Measurements from ENCODE around the gene PGLYRP2. TPM values are rescaled to one million over a fixed set of nuclear protein-coding genes. Genes with fewer than 3 reads are reported as not detected.

The PGLYRP2 gene
- total and polyA plus RNA-seq, 4 experiments from 2014 or later = 0.19 to 0.91 (median 0.42) TPM

- Mint-ChIP-seq H3K4me3 (peak overlapping the region in 6 of 8 donors; percentile 7 to 94 (median 62)), H3K27ac (peak overlapping the region in 2 of 7 donors; percentile 46 to 86), H3K4me1 (peaks cover 26 to 48% (median 33%) of the 10 kb centered on the region in 4 donors), H3K36me3 (peaks cover 12 to 26% of the 10 kb centered on the region in 2 donors), H3K27me3 (no peaks in the 10 kb centered on the region), H3K9me3 (peaks cover 0 to 3% (median 0%) of the 10 kb centered on the region in 8 donors)
- CTCF ChIA-PET (ENCODE audit: partially characterized antibody) = interaction anchor here (3.0 to 4.7 kb wide), 2 partner anchors 11 to 126 kb away, joined by 12 to 32 read pairs; partner anchors contain the start of gene AKAP8L
- no peaks in the 10 kb centered on the region for H3K9me3 ChIP-seq (ENCODE audit: control insufficient read depth in 1 of 2, low read length in 2 of 2)
- POLR2A ChIA-PET (ENCODE audit: partially characterized antibody) = interaction anchor here (0.8 to 2.2 kb wide), 6 partner anchors 11 to 126 kb away, joined by 3 to 14 read pairs (median 4); partner anchors contain the start of genes AKAP8L and RASAL3
- no peaks in the 10 kb centered on the region for H3K27me3 ChIP-seq (ENCODE audit: insufficient read depth, low read length)
- H3K36me3 ChIP-seq (ENCODE audit: insufficient read depth, low read length) = peaks cover 19% of the 10 kb centered on the region
- no peak overlapping the region for H3K4me3 ChIP-seq (ENCODE audit: low read length in 2 of 2)
- intact Hi-C loops (cut with micrococcal nuclease) = no loop called here
- H3K4me1 ChIP-seq (ENCODE audit: insufficient read depth, low read length) = peaks cover 31% of the 10 kb centered on the region
- H3K27ac ChIP-seq (ENCODE audit: low read depth, low read length) = no peak overlapping the region
- no peak for DNase-seq
These were observed 49.4 kb downstream of the PGLYRP2 start for GRCh38 chr19:15429825-15430467.

DNA sequence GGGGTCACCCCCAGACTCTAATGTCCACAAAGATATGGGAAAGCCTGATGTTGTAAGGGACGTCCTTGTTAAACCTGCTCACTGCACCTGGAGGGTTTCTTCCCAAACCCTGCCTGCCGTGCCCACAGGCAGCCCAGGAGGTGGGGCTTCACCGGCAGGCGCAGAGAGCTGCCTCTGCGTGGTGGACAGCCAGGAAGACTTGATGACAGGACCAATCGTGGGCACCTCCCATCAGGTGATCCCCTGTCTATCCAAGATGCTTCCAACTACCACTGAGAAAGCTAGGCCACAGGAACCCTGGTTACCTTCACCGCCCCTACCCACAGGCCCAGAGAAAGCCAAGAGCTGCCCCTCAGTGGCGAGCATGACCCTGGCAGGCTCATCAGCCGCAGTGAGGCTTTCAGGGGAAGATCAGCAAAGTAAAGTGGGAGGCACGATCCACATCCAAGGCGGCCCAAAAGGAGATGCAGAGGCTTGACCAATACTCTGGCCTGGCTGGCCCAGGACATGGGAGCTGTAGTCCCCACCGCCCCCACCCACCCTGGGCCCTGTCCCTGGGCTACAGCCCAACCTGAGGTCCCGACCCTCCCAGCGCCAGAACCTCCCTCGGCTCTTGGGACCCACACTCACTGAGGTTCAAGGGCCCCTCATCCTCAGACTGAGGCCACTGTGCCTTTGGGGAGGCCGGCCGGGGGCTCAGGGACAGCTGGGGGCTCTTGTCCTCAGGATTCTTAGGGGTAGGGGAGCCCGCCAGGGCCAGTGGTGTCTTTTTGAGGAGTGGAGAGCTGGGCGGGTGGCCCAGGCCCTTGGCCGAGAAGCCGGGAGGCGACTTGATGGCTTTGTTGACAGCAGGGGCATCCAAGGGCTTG is 50.1 kb downstream of the PGLYRP2 start:
- no peak overlapping the region for H3K4me3 ChIP-seq (ENCODE audit: low read length in 2 of 2)
- H3K36me3 ChIP-seq (ENCODE audit: insufficient read depth, low read length) = peaks cover 20% of the 10 kb centered on the region
- peaks cover 31% of the 10 kb centered on the region for H3K4me1 ChIP-seq (ENCODE audit: insufficient read depth, low read length)
- ChIA-PET CTCF (ENCODE audit: partially characterized antibody) (interaction anchor here (3.0 to 4.7 kb wide), 2 partner anchors 10 to 127 kb away, joined by 12 to 32 read pairs; partner anchors contain the start of gene AKAP8L), POLR2A (ENCODE audit: partially characterized antibody) (interaction anchor here (1.4 to 2.2 kb wide), 4 partner anchors 10 to 122 kb away, joined by 4 to 14 read pairs (median 4); partner anchors contain the start of genes AKAP8L and RASAL3)
- no peak for DNase-seq
- Mint-ChIP-seq H3K27ac (no peak overlapping the region), H3K27me3 (no peaks in the 10 kb centered on the region), H3K4me1 (peaks cover 25 to 48% (median 33%) of the 10 kb centered on the region in 4 donors), H3K36me3 (peaks cover 12 to 26% of the 10 kb centered on the region in 2 donors), H3K9me3 (peaks cover 0 to 3% (median 0%) of the 10 kb centered on the region in 8 donors), H3K4me3 (peak overlapping the region in 1 of 8 donors; percentile 12)
- no peaks in the 10 kb centered on the region for H3K9me3 ChIP-seq (ENCODE audit: control insufficient read depth in 1 of 2, low read length in 2 of 2)
- no peak overlapping the region for H3K27ac ChIP-seq (ENCODE audit: low read depth, low read length)
- intact Hi-C loops (cut with micrococcal nuclease) = no loop called here
- H3K27me3 ChIP-seq (ENCODE audit: insufficient read depth, low read length) = no peaks in the 10 kb centered on the region

GRCh38 chr19:15427991-15428471 is 51.3 kb downstream of the PGLYRP2 start:
- no peak for DNase-seq
- POLR2A ChIA-PET (ENCODE audit: partially characterized antibody) = interaction anchor here (1.5 to 2.2 kb wide), 2 partner anchors 9 to 11 kb away, joined by 3 to 14 read pairs; partner anchors contain the start of gene AKAP8L
- H3K4me1 ChIP-seq (ENCODE audit: insufficient read depth, low read length) = peaks cover 24% of the 10 kb centered on the region
- no peak overlapping the region for H3K4me3 ChIP-seq (ENCODE audit: low read length in 2 of 2)
- H3K9me3 Mint-ChIP-seq = peaks cover 0 to 2% (median 0%) of the 10 kb centered on the region in 8 donors
- no peak overlapping the region for H3K27ac ChIP-seq (ENCODE audit: low read depth, low read length)
- H3K36me3 ChIP-seq (ENCODE audit: insufficient read depth, low read length) = peaks cover 31% of the 10 kb centered on the region
- H3K27me3 Mint-ChIP-seq = no peaks in the 10 kb centered on the region
- intact Hi-C loops (cut with micrococcal nuclease) = no loop called here
- H3K27ac Mint-ChIP-seq = peak overlapping the region in 2 of 7 donors; percentile 42 to 55
- peaks cover 20 to 28% of the 10 kb centered on the region in 2 donors for H3K36me3 Mint-ChIP-seq
- CTCF ChIA-PET (ENCODE audit: partially characterized antibody) = interaction anchor here (4.7 kb wide), 1 partner anchor 9 kb away, joined by 32 read pairs; the partner anchor contains the start of gene AKAP8L
- H3K27me3 ChIP-seq (ENCODE audit: insufficient read depth, low read length) = no peaks in the 10 kb centered on the region
- H3K4me3 Mint-ChIP-seq = no peak overlapping the region
- H3K4me1 Mint-ChIP-seq = peaks cover 20 to 42% (median 27%) of the 10 kb centered on the region in 4 donors
- no peaks in the 10 kb centered on the region for H3K9me3 ChIP-seq (ENCODE audit: control insufficient read depth in 1 of 2, low read length in 2 of 2)

DNA sequence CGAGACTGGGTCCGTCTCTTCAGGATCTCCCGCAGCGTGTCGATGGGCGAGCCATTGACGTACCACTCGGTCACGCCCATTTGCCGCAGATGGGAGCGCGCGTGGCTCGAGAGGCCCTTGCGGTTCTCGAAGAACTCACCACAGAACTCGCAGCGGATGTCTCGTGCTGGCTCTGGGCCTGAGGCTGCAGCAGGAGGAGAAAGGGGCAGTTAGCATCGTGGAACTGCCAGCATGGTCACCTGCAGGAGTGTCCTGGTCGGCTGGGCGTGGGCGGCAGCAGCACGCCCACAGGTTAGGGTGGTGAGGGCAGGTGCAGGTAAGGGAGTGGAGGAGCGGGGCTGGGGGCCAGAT is 52.0 kb downstream of the PGLYRP2 start:
- peaks cover 27 to 33% of the 10 kb centered on the region in 2 donors for H3K36me3 Mint-ChIP-seq
- Histone ChIP-seq H3K36me3 (ENCODE audit: insufficient read depth, low read length) (peaks cover 38% of the 10 kb centered on the region), H3K4me1 (ENCODE audit: insufficient read depth, low read length) (peaks cover 22% of the 10 kb centered on the region), H3K4me3 (ENCODE audit: low read length in 2 of 2) (no peak overlapping the region), H3K27me3 (ENCODE audit: insufficient read depth, low read length) (no peaks in the 10 kb centered on the region), H3K27ac (ENCODE audit: low read depth, low read length) (no peak overlapping the region), H3K9me3 (ENCODE audit: control insufficient read depth in 1 of 2, low read length in 2 of 2) (no peaks in the 10 kb centered on the region)
- DNase-seq = no peak
- peaks cover 19 to 38% (median 26%) of the 10 kb centered on the region in 4 donors for H3K4me1 Mint-ChIP-seq
- H3K27ac Mint-ChIP-seq = peak overlapping the region in 1 of 7 donors; percentile 10
- intact Hi-C loops (cut with micrococcal nuclease) = no loop called here
- POLR2A ChIA-PET (ENCODE audit: partially characterized antibody) = interaction anchor here (1.5 kb wide), 1 partner anchor 10 kb away, joined by 3 read pairs; no protein-coding TSS in a partner anchor
- no peaks in the 10 kb centered on the region for H3K27me3 Mint-ChIP-seq
- H3K9me3 Mint-ChIP-seq = peaks cover 0 to 1% (median 0%) of the 10 kb centered on the region in 8 donors
- CTCF ChIA-PET (ENCODE audit: partially characterized antibody) = interaction anchor here (4.7 kb wide), 1 partner anchor 8 kb away, joined by 32 read pairs; the partner anchor contains the start of gene AKAP8L
- H3K4me3 Mint-ChIP-seq = no peak overlapping the region

GRCh38 chr19:15426485-15427349 is 52.6 kb downstream of the PGLYRP2 start:
- ChIA-PET POLR2A (ENCODE audit: partially characterized antibody) (interaction anchor here (1.5 kb wide), 1 partner anchor 10 kb away, joined by 3 read pairs; no protein-coding TSS in a partner anchor), CTCF (ENCODE audit: partially characterized antibody) (interaction anchor here (1.0 kb wide), 1 partner anchor 129 kb away, joined by 7 read pairs; no protein-coding TSS in a partner anchor)
- Mint-ChIP-seq H3K4me1 (peaks cover 17 to 34% (median 23%) of the 10 kb centered on the region in 4 donors), H3K9me3 (peaks cover 0 to 1% (median 0%) of the 10 kb centered on the region in 8 donors), H3K4me3 (no peak overlapping the region), H3K36me3 (peaks cover 32 to 34% of the 10 kb centered on the region in 2 donors), H3K27me3 (no peaks in the 10 kb centered on the region), H3K27ac (peak overlapping the region in 1 of 7 donors; percentile 24)
- no peak overlapping the region for H3K4me3 ChIP-seq (ENCODE audit: low read length in 2 of 2)
- H3K9me3 ChIP-seq (ENCODE audit: control insufficient read depth in 1 of 2, low read length in 2 of 2) = no peaks in the 10 kb centered on the region
- no peak overlapping the region for H3K27ac ChIP-seq (ENCODE audit: low read depth, low read length)
- peaks cover 19% of the 10 kb centered on the region for H3K4me1 ChIP-seq (ENCODE audit: insufficient read depth, low read length)
- no peak for DNase-seq
- no peaks in the 10 kb centered on the region for H3K27me3 ChIP-seq (ENCODE audit: insufficient read depth, low read length)
- intact Hi-C loops (cut with micrococcal nuclease) = no loop called here
- H3K36me3 ChIP-seq (ENCODE audit: insufficient read depth, low read length) = peaks cover 39% of the 10 kb centered on the region

DNA sequence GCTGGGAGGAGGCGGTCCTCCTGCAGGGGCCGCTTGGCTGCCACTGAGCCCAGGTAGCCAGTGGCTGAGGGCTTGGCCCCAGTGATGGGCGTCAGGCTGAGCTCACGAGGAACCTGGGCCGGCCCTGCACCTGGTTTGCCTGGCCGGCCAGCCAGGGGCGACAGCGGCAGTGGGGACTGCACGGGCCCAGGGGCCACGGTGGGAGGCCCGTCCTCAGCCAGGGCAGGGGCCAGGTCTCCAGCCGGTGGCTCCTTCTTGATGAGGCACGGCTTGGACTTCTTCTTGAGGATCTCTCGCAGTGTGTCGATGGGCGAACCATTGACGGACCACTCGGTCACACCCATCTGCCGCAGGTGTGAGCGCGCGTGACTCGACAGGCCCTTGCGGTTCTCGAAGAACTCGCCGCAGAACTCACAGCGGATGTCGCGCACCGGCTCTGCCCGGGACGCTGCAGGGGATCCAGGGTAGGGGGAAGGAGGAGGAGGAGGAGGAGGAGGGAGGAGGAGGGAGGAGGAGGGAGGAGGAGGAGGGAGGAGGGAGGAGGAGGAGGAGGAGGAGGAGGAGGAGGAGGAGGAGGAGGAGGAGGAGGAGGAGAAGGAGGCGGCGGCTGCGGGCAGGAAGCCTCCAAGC is 53.9 kb downstream of the PGLYRP2 start:
- ChIA-PET POLR2A (ENCODE audit: partially characterized antibody) (no interaction called here), CTCF (ENCODE audit: partially characterized antibody) (interaction anchor here (0.8 kb wide), 1 partner anchor 29 kb away, joined by 3 read pairs; no protein-coding TSS in a partner anchor)
- no peaks in the 10 kb centered on the region for H3K9me3 ChIP-seq (ENCODE audit: control insufficient read depth in 1 of 2, low read length in 2 of 2)
- DNase-seq = no peak
- H3K27me3 ChIP-seq (ENCODE audit: insufficient read depth, low read length) = no peaks in the 10 kb centered on the region
- Mint-ChIP-seq H3K9me3 (no peaks in the 10 kb centered on the region), H3K27me3 (no peaks in the 10 kb centered on the region), H3K4me1 (peaks cover 7 to 23% (median 13%) of the 10 kb centered on the region in 4 donors), H3K4me3 (no peak overlapping the region), H3K27ac (no peak overlapping the region), H3K36me3 (peaks cover 30 to 31% of the 10 kb centered on the region in 2 donors)
- H3K27ac ChIP-seq (ENCODE audit: low read depth, low read length) = no peak overlapping the region
- peaks cover 39% of the 10 kb centered on the region for H3K36me3 ChIP-seq (ENCODE audit: insufficient read depth, low read length)
- H3K4me1 ChIP-seq (ENCODE audit: insufficient read depth, low read length) = peaks cover 6% of the 10 kb centered on the region
- intact Hi-C loops (cut with micrococcal nuclease) = no loop called here
- no peak overlapping the region for H3K4me3 ChIP-seq (ENCODE audit: low read length in 2 of 2)

Measured in CD4-positive, alpha-beta memory T cell (primary cell).